ENCODE results near the gene GSG1L. TPM values are rescaled to one million over a fixed set of nuclear protein-coding genes. Genes with fewer than 3 reads are reported as not detected.

Gene GSG1L
- total and polyA plus RNA-seq, 2 donors = 0.07 TPM; not detected in 1

- no peaks in the 10 kb centered on the region for H3K27me3 ChIP-seq (ENCODE audit: control insufficient read depth in 2 of 2, insufficient read depth in 1 of 2, low read length in 1 of 2)
- H3K36me3 ChIP-seq (ENCODE audit: control insufficient read depth in 2 of 2, insufficient read depth in 2 of 2, low read length in 1 of 2) = no peaks in the 10 kb centered on the region
- 68% methylated on average over 6 of the region's 6 CpGs for WGBS
- DNase-seq (ENCODE audit: low read depth in 6 of 9, low spot score in 9 of 9) = no peak
- no peak overlapping the region for H3K27ac ChIP-seq (ENCODE audit: low read depth in 1 of 2, low read length in 1 of 2)
- H3K4me3 ChIP-seq (ENCODE audit: low read length in 2 of 2) = no peak overlapping the region
- H3K4me1 ChIP-seq (ENCODE audit: control insufficient read depth in 2 of 2, insufficient read depth in 2 of 2, low read length in 2 of 2) = no peaks in the 10 kb centered on the region
- H3K9me3 ChIP-seq (ENCODE audit: control insufficient read depth in 2 of 2, insufficient read depth in 1 of 2, low read length in 1 of 2) = no peaks in the 10 kb centered on the region
Measured at GRCh38 chr16:27922433-27922832, 141.1 kb downstream of the GSG1L start.

GRCh38 chr16:27921134-27921533 is 142.4 kb downstream of the GSG1L start:
- no peaks in the 10 kb centered on the region for H3K4me1 ChIP-seq (ENCODE audit: control insufficient read depth in 2 of 2, insufficient read depth in 2 of 2, low read length in 2 of 2)
- no peak overlapping the region for H3K4me3 ChIP-seq (ENCODE audit: low read length in 2 of 2)
- H3K9me3 ChIP-seq (ENCODE audit: control insufficient read depth in 2 of 2, insufficient read depth in 1 of 2, low read length in 1 of 2) = no peaks in the 10 kb centered on the region
- no peaks in the 10 kb centered on the region for H3K27me3 ChIP-seq (ENCODE audit: control insufficient read depth in 2 of 2, insufficient read depth in 1 of 2, low read length in 1 of 2)
- no peak for DNase-seq (ENCODE audit: low read depth in 6 of 9, low spot score in 9 of 9)
- 74% methylated on average over 4 of the region's 4 CpGs for WGBS
- H3K27ac ChIP-seq (ENCODE audit: low read depth in 1 of 2, low read length in 1 of 2) = no peak overlapping the region
- no peaks in the 10 kb centered on the region for H3K36me3 ChIP-seq (ENCODE audit: control insufficient read depth in 2 of 2, insufficient read depth in 2 of 2, low read length in 1 of 2)

GRCh38 chr16:27920391-27920891 is 143.1 kb downstream of the GSG1L start:
- Histone ChIP-seq H3K27me3 (ENCODE audit: control insufficient read depth in 2 of 2, insufficient read depth in 1 of 2, low read length in 1 of 2) (no peaks in the 10 kb centered on the region), H3K27ac (ENCODE audit: low read depth in 1 of 2, low read length in 1 of 2) (no peak overlapping the region), H3K36me3 (ENCODE audit: control insufficient read depth in 2 of 2, insufficient read depth in 2 of 2, low read length in 1 of 2) (no peaks in the 10 kb centered on the region), H3K4me3 (ENCODE audit: low read length in 2 of 2) (no peak overlapping the region), H3K4me1 (ENCODE audit: control insufficient read depth in 2 of 2, insufficient read depth in 2 of 2, low read length in 2 of 2) (no peaks in the 10 kb centered on the region), H3K9me3 (ENCODE audit: control insufficient read depth in 2 of 2, insufficient read depth in 1 of 2, low read length in 1 of 2) (no peaks in the 10 kb centered on the region)
- no peak for DNase-seq (ENCODE audit: low read depth in 6 of 9, low spot score in 9 of 9)
- 12% methylated on average over 11 of the region's 11 CpGs for WGBS

GRCh38 chr16:27918755-27919154 is 144.8 kb downstream of the GSG1L start:
- Histone ChIP-seq H3K36me3 (ENCODE audit: control insufficient read depth in 2 of 2, insufficient read depth in 2 of 2, low read length in 1 of 2) (no peaks in the 10 kb centered on the region), H3K27me3 (ENCODE audit: control insufficient read depth in 2 of 2, insufficient read depth in 1 of 2, low read length in 1 of 2) (no peaks in the 10 kb centered on the region), H3K27ac (ENCODE audit: low read depth in 1 of 2, low read length in 1 of 2) (no peak overlapping the region), H3K4me1 (ENCODE audit: control insufficient read depth in 2 of 2, insufficient read depth in 2 of 2, low read length in 2 of 2) (no peaks in the 10 kb centered on the region), H3K9me3 (ENCODE audit: control insufficient read depth in 2 of 2, insufficient read depth in 1 of 2, low read length in 1 of 2) (no peaks in the 10 kb centered on the region), H3K4me3 (ENCODE audit: low read length in 2 of 2) (no peak overlapping the region)
- DNase-seq (ENCODE audit: low read depth in 6 of 9, low spot score in 9 of 9) = no peak
- WGBS = 78% methylated on average over 5 of the region's 5 CpGs

GRCh38 chr16:27917949-27918348 is 145.6 kb downstream of the GSG1L start:
- DNase-seq (ENCODE audit: low read depth in 6 of 9, low spot score in 9 of 9) = no peak
- H3K27ac ChIP-seq (ENCODE audit: low read depth in 1 of 2, low read length in 1 of 2) = no peak overlapping the region
- no peaks in the 10 kb centered on the region for H3K36me3 ChIP-seq (ENCODE audit: control insufficient read depth in 2 of 2, insufficient read depth in 2 of 2, low read length in 1 of 2)
- WGBS = 90% methylated on average over 1 of the region's 1 CpG
- no peaks in the 10 kb centered on the region for H3K4me1 ChIP-seq (ENCODE audit: control insufficient read depth in 2 of 2, insufficient read depth in 2 of 2, low read length in 2 of 2)
- no peak overlapping the region for H3K4me3 ChIP-seq (ENCODE audit: low read length in 2 of 2)
- H3K27me3 ChIP-seq (ENCODE audit: control insufficient read depth in 2 of 2, insufficient read depth in 1 of 2, low read length in 1 of 2) = no peaks in the 10 kb centered on the region
- no peaks in the 10 kb centered on the region for H3K9me3 ChIP-seq (ENCODE audit: control insufficient read depth in 2 of 2, insufficient read depth in 1 of 2, low read length in 1 of 2)

- WGBS = 61% methylated on average over 2 of the region's 2 CpGs
- no peak overlapping the region for H3K4me3 ChIP-seq (ENCODE audit: low read length in 2 of 2)
- H3K27me3 ChIP-seq (ENCODE audit: control insufficient read depth in 2 of 2, insufficient read depth in 1 of 2, low read length in 1 of 2) = no peaks in the 10 kb centered on the region
- H3K36me3 ChIP-seq (ENCODE audit: control insufficient read depth in 2 of 2, insufficient read depth in 2 of 2, low read length in 1 of 2) = no peaks in the 10 kb centered on the region
- DNase-seq (ENCODE audit: low read depth in 6 of 9, low spot score in 9 of 9) = no peak
- H3K27ac ChIP-seq (ENCODE audit: low read depth in 1 of 2, low read length in 1 of 2) = no peak overlapping the region
- no peaks in the 10 kb centered on the region for H3K4me1 ChIP-seq (ENCODE audit: control insufficient read depth in 2 of 2, insufficient read depth in 2 of 2, low read length in 2 of 2)
- H3K9me3 ChIP-seq (ENCODE audit: control insufficient read depth in 2 of 2, insufficient read depth in 1 of 2, low read length in 1 of 2) = no peaks in the 10 kb centered on the region
Measured at GRCh38 chr16:27911486-27911885, 152.0 kb downstream of the GSG1L start.

- H3K27me3 ChIP-seq (ENCODE audit: control insufficient read depth in 2 of 2, insufficient read depth in 1 of 2, low read length in 1 of 2) = no peaks in the 10 kb centered on the region
- no peaks in the 10 kb centered on the region for H3K36me3 ChIP-seq (ENCODE audit: control insufficient read depth in 2 of 2, insufficient read depth in 2 of 2, low read length in 1 of 2)
- no peaks in the 10 kb centered on the region for H3K4me1 ChIP-seq (ENCODE audit: control insufficient read depth in 2 of 2, insufficient read depth in 2 of 2, low read length in 2 of 2)
- WGBS = 90% methylated on average over 1 of the region's 1 CpG
- no peak overlapping the region for H3K27ac ChIP-seq (ENCODE audit: low read depth in 1 of 2, low read length in 1 of 2)
- DNase-seq (ENCODE audit: low read depth in 6 of 9, low spot score in 9 of 9) = no peak
- H3K4me3 ChIP-seq (ENCODE audit: low read length in 2 of 2) = no peak overlapping the region
- H3K9me3 ChIP-seq (ENCODE audit: control insufficient read depth in 2 of 2, insufficient read depth in 1 of 2, low read length in 1 of 2) = no peaks in the 10 kb centered on the region
Measured at GRCh38 chr16:27907457-27907972, 156.0 kb downstream of the GSG1L start.

GRCh38 chr16:27906883-27907282 is 156.6 kb downstream of the GSG1L start:
- Histone ChIP-seq H3K27me3 (ENCODE audit: control insufficient read depth in 2 of 2, insufficient read depth in 1 of 2, low read length in 1 of 2) (no peaks in the 10 kb centered on the region), H3K4me1 (ENCODE audit: control insufficient read depth in 2 of 2, insufficient read depth in 2 of 2, low read length in 2 of 2) (no peaks in the 10 kb centered on the region), H3K27ac (ENCODE audit: low read depth in 1 of 2, low read length in 1 of 2) (no peak overlapping the region), H3K9me3 (ENCODE audit: control insufficient read depth in 2 of 2, insufficient read depth in 1 of 2, low read length in 1 of 2) (no peaks in the 10 kb centered on the region), H3K36me3 (ENCODE audit: control insufficient read depth in 2 of 2, insufficient read depth in 2 of 2, low read length in 1 of 2) (no peaks in the 10 kb centered on the region), H3K4me3 (ENCODE audit: low read length in 2 of 2) (no peak overlapping the region)
- no peak for DNase-seq (ENCODE audit: low read depth in 6 of 9, low spot score in 9 of 9)
- 92% methylated on average over 3 of the region's 3 CpGs for WGBS

- no peak overlapping the region for H3K27ac ChIP-seq (ENCODE audit: low read depth in 1 of 2, low read length in 1 of 2)
- DNase-seq (ENCODE audit: low read depth in 6 of 9, low spot score in 9 of 9) = no peak
- no peaks in the 10 kb centered on the region for H3K4me1 ChIP-seq (ENCODE audit: control insufficient read depth in 2 of 2, insufficient read depth in 2 of 2, low read length in 2 of 2)
- H3K4me3 ChIP-seq (ENCODE audit: low read length in 2 of 2) = no peak overlapping the region
- no peaks in the 10 kb centered on the region for H3K27me3 ChIP-seq (ENCODE audit: control insufficient read depth in 2 of 2, insufficient read depth in 1 of 2, low read length in 1 of 2)
- H3K9me3 ChIP-seq (ENCODE audit: control insufficient read depth in 2 of 2, insufficient read depth in 1 of 2, low read length in 1 of 2) = no peaks in the 10 kb centered on the region
- no peaks in the 10 kb centered on the region for H3K36me3 ChIP-seq (ENCODE audit: control insufficient read depth in 2 of 2, insufficient read depth in 2 of 2, low read length in 1 of 2)
- WGBS = 75% methylated on average over 12 of the region's 12 CpGs
Measured at GRCh38 chr16:27903046-27903655, 160.4 kb downstream of the GSG1L start.

Data from thymus (tissue), 11 donors.